HS-5 (cell line): ENCODE measurements around the gene SNX7.

Experiments used
- DNase-seq: peaks from one replicate; pipeline ENCODE4 v3.0.0-alpha.2; 2012; ENCODE audit warnings: low read depth

SNX7 gene

DNA sequence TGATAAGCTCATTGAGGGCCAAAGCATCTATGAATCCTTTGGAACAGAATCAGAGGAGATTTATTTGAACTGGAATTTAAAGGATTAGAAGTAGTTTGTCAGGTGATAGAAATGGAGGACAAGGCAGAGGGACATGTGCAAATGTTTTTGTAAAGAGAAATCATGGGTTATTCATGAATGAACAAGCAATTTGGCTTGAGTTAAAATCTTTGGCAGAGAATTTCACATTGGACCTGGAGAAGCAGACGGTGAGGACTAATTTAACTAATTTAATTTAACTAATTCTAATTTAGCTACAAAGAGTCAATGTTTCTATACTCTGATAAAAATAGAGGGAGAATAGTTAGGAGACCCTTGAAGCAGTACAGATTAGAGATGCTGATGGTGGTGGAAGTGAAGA, 36.3 kb downstream of the SNX7 start:
- no peak for DNase-seq

DNA sequence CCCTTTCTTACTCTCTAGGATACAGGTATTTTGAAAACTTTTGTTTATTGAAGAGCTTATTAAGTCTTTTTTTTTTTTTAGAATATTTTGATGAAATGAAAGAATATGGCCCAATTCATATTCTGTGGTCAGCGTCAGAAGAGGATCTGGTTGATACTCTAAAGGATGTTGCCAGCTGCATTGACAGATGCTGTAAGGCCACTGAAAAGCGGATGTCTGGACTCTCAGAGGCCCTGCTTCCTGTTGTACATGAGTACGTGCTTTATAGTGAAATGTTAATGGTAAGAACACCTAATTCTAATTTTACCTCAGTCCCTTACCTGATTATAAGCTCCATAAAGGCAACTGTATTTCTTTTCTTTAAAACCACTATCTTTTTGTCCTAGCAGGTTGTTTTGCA, 37.1 kb downstream of the SNX7 start:
- no peak for DNase-seq

DNA sequence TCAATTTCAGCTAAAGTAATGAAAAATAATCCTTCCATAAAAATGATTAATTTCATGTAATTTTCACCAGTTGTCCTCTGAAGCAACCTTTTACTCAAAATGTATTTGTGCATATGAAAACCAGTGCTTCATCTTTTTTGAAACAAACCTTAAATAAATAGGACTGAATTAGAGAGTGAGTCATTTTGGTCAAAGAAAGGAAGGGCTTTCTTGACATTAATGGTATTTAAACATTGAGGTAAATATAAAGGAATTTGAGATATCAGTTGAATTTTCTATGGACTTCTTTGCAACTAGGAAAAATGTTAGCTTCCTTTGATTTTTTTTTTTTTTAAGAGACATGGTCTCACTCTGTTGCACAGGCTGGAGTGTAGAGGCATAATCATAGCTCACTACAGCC, 38.7 kb downstream of the SNX7 start:
- no peak for DNase-seq

DNA sequence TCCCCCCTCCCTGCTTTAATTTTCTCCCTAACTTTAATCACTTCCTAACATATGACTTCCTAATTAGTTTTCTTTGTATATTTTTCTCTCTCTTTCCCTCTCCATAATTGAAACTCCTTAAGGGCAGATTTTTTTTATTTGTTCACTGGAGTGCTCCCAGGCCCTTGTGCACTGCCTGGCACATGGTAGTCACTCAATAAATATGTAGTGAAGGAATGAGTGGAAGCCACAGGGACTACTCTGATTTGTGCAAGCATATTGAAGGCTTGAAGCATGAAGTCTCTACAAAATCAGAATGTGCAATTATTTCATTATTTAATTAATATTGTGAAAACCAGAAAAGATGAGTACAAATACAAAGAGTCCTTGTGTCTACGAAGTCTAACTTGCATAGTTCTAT, 41.5 kb downstream of the SNX7 start:
- peak; percentile 8 for DNase-seq

DNA sequence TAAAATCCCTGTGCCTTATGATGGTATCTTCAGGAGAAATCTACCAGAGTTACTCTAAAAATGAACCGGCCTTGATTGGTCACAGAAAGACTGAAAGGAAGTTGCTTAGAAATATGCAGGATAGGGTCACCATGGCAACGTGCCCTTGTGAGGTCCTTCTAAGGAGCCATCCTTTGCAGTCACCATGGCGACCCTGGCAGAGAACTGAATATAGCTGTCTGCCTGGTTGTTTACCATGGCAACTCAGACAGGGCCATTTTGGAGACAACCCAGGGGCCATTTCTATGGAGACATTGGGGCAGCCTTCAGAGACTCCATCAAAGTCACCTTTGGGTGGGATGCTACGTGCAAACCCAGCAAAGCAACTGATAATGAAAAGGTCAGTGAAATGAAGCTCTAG, 43.0 kb downstream of the SNX7 start:
- DNase-seq: no peak

DNA sequence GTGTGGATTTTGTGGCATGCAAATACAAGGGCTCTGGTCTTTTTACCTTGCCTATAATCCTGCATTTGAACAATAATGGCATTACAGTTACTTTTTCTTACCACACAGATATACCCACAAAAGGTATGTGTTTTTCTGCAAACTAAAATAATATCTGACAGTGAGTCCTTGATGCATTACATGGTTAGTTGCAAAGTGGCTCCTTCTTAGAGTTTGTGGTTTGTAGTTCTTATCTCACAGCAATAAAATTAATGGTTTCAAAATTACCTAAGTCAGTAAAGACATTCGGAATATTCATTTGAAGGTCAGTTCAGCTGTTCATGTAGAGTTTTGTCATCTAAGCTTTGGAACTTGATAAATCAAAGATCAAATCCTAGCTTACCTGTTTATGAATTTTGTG, 43.5 kb downstream of the SNX7 start:
- no peak for DNase-seq

DNA sequence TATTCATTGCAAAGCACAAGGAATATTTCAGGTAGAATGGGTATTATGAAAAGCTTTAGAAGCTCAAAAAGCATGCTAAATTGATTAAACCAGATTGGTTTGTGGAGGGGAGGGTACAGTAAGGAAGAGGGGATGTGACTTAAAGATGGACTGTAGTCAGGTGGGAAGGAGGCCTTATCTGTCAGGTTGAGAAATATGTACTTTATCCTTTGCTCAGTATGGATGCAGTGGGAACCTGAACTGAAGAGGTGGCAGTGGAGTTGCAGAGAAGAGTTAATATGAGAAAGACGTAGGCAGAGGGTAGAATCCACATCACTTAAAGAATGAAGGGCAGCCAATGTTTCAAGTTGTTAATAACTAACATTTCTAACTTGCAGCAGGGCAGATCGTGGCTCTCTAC, 44.1 kb downstream of the SNX7 start:
- DNase-seq: no peak

DNA sequence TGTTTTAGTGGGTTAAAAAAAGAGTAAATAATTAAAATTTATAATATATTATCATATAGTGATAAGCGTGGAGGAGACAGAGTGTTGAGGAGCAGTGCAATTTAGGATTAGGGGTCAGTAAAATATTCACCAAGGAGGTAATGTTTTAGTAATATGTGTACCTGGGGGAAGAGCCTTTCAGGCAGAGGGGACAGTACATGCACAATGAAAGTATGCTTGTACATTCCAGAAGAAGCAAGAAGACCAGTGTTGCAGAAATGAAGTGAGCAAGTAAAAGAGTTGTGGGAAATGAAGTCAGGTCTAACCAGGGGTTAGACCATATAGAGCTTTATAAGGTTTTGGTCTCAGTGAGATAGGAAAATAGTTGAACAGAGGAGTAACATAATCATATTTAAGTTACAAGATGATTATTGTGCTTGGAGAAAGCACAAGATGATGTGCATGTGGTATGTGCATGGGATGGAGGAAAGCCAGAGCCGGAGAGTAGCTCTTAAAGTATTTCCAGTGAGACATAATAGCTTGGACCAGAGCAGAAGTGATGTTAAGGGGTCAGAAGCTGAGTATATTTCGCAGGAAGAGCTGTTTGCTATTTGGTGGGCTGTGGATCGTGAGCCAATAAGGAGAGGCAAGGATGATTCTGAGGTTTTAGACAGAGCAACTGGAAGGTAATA, 44.8 kb downstream of the SNX7 start:
- no peak for DNase-seq

DNA sequence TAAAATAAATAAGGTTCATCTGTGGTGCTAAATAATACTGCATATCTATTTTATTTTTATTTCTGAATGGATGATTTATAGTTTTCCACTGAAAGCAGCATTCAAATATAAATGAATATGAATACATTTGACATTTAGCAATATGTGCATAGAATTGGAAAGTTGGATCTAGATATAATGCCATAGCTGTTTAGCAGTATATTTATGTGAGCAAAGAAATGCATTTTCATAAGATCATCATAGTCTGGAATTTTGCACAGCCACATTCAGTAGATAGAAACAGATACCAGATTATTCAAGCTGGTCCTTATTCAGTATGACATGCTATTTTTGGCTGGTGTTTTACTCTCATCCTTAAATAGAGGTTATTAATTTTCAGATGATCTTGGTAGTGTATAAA, 46.0 kb downstream of the SNX7 start:
- DNase-seq: no peak

DNA sequence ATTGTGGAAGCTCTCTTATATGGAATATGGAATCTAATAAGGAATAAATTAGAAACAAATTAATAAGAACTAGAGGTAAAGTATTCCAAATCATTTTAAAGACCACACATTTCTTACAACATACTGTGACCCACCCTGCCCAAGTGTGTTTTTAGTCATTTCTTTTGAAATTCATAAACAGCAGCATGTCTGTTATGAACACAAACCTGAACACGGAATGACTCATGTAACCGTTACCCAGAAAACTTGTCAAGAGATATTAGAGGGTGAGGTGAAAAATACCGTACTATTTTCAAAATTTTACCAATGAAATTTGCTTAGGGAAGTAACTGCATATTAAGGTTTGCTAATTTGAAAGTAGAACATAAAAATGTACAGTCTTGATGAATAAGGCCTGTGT, 48.4 kb downstream of the SNX7 start:
- DNase-seq: no peak

DNA sequence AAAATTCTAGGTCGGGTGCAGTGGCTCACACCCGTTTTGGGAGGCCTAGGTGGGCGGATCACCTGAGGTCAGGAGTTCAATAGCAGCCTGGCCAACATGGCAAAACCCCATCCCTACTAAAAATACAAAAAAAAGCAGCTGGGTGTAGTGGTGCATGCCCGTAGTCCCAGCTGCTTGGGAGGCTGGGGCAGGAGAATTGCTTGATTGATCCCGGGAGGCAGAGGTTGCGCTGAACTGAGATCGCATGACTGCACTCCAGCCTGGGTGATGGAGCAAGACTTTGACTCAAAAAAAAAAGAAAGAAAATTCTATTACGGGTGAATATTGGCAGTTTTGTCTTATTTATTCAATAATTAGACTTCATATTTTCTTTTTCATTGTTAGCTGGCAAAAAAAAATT, 62.1 kb downstream of the SNX7 start:
- DNase-seq: no peak

DNA sequence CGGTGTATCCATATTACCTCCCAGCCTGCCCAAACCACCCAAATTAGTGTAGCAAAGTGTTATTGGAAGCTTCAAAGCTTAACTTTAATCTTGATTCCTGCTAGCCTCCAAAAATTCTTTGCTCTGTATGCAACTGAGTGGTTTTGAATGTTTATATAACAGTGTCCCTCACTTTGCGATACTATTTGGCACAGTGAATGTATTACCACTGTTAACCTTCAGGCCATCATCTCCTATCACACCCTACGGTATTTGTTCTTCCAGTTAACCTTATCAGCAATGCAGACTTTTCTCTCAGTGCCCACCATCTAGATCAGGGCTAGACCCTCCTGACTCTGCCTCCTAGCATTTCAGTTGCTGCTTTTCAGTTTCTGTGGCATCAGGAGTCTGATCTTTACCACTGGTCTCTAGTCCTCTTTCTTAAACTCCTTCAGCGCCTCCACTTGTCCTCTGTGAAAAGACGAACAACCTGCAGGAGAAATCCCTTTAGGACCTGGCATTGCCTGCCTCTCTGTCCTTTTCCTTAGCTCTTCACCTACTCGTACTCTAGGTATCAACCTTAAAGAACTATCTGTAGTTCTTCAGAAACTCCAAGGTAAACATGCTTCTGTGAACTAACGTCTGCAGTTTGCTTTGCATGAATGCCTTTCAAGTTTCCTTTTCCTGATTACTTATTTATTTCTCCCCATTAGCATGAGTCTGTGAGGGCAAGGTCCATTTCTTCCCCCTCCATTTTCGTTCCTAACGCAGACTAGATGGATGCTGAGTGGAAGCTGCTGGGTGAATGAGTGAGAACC, 71.7 kb downstream of the SNX7 start:
- no peak for DNase-seq

DNA sequence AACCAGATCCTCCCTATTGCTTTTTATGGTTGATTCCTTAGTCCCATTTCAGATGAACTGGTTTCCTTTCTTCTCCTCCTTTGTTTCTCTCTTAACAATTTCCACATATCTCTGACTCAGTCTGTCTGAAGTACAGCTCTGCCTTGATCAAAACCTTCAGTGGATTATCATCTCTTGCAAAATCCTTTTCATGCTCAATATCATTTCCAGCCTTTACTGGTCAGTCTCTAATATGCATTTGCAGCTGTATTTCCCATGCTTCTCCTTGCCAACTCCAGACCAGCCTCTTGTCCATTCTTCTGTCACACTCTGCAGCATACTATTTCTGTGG, 72.2 kb downstream of the SNX7 start:
- no peak for DNase-seq

DNA sequence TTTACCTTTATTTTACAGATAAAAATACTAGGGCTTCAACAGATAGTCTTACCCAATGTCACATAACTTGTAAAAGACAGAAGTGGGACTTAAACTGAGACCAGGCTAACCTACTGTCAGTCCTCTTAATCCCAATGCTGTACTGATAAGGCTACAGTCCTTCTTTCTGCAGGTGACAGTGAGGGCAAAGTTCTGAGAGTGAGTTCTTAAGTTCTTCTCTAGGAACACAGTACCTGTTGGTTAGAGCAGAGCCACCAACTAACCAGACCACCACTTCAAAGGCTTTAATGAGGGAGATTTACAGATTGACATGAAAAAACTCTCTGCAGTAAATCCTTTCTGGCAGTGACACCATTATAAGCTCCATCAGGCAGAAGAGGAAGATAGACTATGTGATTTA, 74.2 kb downstream of the SNX7 start:
- no peak for DNase-seq

DNA sequence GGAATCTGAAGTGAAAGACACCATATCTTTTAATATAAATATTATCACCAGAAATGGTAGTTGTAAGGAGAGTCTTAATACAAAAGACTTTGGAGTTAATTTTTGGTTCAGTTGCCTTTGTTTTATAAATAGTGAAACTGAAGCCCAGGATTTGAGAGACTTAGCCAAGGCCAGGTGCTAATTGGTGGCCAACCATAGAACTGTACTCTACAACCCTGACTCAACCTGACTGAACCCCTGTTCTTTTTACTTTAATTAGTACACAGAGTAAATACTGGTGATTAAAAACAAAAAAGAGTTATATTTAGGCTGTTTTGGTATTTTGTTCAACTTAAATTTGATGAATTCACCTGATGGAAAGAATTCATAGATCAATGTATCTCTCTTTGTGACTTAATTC, 76.3 kb downstream of the SNX7 start:
- DNase-seq: no peak

DNA sequence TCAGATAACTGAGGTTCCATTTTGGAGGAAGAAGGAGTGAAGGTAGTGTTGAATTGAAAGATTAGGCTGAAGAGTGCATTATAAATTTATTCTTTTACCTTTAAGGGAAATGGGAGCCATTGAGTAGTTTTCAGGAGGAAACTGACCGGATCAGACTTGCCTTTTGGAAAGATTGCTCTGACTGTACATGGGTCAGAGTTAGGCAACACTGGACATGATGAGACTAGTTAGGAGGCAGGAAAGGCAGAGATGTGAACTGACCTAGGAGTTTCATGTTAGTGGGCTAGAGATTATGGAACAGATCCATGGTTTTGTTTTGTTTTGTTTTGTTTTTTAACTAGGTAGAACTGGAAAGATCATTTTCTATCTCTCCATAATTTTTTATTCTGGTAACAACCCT, 78.2 kb downstream of the SNX7 start:
- DNase-seq: no peak

DNA sequence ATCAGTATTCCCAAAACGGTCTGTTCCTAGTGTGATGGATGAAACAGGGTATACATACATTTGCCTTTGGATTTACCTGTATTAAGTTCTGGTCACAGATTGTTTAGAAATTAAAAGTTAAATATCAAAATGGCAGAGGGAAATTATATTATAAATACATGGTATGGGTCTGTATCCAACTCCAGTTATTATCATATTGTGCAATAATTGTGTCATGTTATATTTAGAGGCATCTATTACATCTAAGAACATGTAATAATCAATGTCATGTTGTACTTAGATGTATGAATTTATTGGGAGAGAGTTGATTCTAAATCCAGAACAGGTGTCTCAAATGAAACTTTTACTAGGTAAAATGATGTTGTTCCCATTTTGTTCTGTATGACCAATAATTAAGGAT, 79.6 kb downstream of the SNX7 start:
- no peak for DNase-seq

DNA sequence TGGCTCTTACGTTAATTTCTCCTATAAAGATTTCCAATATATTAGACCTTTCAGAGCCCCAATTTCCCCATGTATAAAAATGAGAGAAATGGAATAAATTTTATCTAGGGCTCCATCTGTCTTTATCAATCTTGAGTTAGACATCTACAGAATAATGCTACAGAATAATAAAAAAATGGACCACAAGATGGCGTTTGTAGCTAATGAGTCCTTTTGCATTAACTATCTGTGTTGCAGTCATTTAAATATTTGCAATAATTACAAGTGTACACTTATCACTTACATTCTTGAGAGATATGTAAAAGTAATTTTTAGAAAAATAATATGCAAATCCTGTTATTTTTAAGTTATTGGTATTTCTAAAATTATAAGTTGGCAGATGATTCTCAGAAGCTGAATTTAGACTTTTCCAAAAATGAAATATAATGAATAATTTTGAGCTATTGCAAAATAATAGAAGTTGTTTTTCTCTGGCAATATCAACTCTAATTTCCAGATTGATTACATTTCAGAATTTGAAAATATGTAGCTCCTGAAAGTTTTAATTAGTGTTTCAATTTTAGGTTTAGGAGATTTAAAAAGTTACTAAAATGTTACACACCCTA, 87.7 kb downstream of the SNX7 start:
- no peak for DNase-seq

DNA sequence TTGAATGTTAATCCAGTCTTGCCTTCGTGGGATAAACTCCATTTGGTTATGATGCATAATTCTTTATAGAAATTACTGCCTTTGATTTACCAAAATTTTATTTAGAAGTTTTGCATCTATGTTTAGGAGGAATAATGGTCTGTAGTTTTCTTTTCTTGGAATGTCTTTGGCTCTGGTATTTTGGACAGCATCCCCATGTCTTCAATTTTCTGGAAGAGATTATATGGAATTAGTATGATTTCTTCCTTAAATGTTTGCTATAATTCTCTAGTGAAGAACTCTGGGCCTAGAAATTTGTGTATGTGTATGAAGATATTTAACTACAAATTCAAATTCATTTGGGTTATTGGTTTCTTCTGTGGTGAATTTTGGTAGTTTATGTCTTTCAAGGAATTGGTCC, 92.7 kb downstream of the SNX7 start:
- DNase-seq: no peak

DNA sequence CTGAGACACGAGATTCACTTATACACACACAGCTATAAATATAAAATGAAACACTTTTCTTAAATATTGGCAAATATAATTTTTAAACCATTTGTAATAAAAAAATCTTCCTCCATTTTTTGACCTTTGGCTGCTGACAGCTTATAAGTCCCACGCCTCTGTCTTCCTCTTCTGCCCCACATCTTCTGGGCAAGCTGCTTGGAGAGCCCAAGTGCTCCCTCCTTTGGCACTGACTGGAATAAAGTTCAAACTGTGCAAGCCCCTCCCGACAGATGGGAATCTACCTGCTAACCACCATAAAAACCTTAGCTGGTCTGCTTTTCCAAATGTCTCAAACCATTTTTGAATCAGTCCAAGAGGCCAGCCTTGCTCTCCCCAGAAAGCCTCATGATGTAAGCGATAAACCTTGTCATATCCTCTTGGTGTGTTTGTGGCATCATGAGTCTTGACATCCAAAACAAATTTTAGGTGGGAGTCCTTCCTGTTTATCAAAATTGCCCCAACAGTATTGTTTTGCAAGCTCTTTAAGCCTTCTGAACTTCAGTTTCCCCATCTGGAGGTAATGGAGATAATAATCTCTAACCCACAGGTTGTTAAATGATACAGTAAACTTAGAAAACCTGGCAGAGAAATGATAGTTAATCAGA, 99.8 kb downstream of the SNX7 start:
- DNase-seq: no peak

DNA sequence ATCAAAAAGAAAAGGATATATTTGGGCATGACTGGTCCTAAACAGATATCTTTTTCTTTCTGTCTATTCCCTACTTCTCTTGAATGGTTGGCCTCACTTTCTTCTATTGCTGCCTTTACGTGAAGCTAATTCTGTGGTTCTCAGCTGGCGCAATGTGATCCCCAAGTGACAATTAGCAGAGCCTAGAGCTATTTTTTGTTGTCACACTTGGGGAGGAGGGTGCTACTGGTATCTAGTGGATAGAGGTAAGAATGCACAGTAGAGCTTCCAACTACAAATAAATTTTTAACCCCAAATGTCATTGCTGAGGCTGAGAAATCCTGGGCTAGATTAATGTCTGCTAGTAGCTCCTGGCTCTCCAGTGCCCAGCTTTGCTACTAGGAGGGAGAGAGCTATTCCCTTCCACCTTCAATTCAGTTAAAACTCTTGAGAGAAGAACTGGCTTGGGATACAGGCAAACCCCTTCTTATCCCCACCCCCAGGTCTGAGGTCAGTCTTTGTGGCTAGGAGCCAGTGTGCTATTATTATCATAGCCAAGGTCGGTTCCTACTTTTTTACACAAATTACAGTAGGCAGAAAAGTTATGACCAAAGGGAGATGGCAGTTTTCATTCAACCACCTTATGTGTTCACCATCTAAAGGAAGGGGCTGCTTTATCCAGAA, 102.1 kb downstream of the SNX7 start:
- no peak for DNase-seq

DNA sequence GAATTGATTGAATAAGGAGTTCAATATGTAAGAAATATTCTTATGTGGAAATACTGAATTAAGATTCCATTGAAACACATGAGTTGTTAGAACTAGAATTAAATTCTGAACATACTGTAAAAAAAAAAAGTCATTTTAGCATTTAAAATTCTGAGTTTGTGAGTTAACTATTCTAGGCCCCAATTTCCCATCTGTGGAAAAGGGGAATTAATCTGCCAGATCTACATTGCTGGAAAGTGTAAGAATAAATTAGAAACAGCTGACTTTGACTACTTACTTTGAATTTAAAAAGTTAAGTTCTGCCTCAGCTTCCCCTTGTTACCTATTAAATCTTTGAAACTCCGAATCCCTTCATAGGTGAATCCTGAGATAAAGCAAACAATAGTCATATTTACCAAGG, 103.0 kb downstream of the SNX7 start:
- DNase-seq: no peak

DNA sequence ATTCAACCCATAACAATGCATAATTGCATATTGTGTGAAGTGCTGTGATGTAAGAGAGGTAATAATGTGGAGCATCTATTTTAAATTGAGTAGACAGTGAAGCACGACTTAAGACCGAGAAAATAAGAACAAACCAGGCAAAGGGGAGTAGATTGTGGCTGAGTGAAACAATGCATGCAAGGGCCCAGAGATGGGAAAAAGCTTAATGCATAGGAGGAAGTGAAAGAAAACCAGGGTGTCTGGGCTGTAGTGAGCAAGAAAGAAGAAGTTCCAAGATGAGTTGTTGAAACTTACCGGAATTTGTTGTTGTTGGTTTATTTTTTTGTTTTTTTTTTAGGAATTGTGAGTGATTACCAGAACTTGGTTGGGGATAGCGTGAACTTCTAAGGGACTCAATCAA, 104.7 kb downstream of the SNX7 start:
- DNase-seq: no peak
